Keratinocyte (primary cell): Measurements from ENCODE around the gene TENT4A. TPM values are rescaled to one million over a fixed set of nuclear protein-coding genes. Genes with fewer than 3 reads are reported as not detected.

Experiments used
- DNase-seq: peaks from one replicate; pipeline ENCODE4 v3.0.0-alpha.2; 2011; ENCODE audit warnings: low read depth, missing footprints, low spot score
- FAIRE-seq: peaks from 2 replicates; lab custom pipeline; 2011; peaks lifted over from hg19 to GRCh38; lab: Jason Lieb, UNC
- H2AFZ ChIP-seq: 2 replicates; pipeline ENCODE4 v1.6.0; 2012; ENCODE audit warnings: low read length, control low read depth, inconsistent platforms; ENCODE audit not compliant: control insufficient read depth
- H3K27ac ChIP-seq: 2 replicates; pipeline ENCODE4 v1.5.1; 2011; ENCODE audit warnings: low read length; ENCODE audit not compliant: control insufficient read depth, insufficient read depth
- H3K27me3 ChIP-seq: 3 replicates; pipeline ENCODE4 v1.6.0; 2011; ENCODE audit warnings: low read length; ENCODE audit not compliant: control insufficient read depth, insufficient read depth; ENCODE audit errors: extremely low read depth
- H3K36me3 ChIP-seq, 2 experiments: 2 replicates in 1 of 2; 3 replicates in 1 of 2; pipeline ENCODE4 v1.5.1; 2011; ENCODE audit warnings: low read length in 2 of 2, mild to moderate bottlenecking in 1 of 2; ENCODE audit not compliant: control insufficient read depth in 2 of 2, insufficient read depth in 2 of 2; ENCODE audit errors: extremely low read depth in 1 of 2
- H3K4me1 ChIP-seq: 3 replicates; pipeline ENCODE4 v1.5.1; 2011; ENCODE audit warnings: low read length; ENCODE audit not compliant: control insufficient read depth, insufficient read depth; ENCODE audit errors: extremely low read depth
- H3K4me2 ChIP-seq: 3 replicates; pipeline ENCODE4 v1.6.0; 2011; ENCODE audit warnings: low read depth, low read length; ENCODE audit not compliant: control insufficient read depth, insufficient read depth; ENCODE audit errors: extremely low read depth
- H3K4me3 ChIP-seq, 3 experiments: fragments of 200-600 bp in 1 of 3; sonication (generic) in 1 of 3; 2 replicates in 2 of 3; 3 replicates in 1 of 3; pipeline ENCODE4 v1.5.1; 2011 to 2016; ENCODE audit warnings: low read length in 3 of 3, mild to moderate bottlenecking in 3 of 3, control low read depth in 2 of 3, inconsistent platforms in 1 of 3, low read depth in 1 of 3, mixed read lengths in 1 of 3, mixed run types in 1 of 3, moderate library complexity in 1 of 3; ENCODE audit not compliant: control insufficient read depth in 2 of 3, insufficient read depth in 2 of 3; ENCODE audit errors: extremely low read depth in 1 of 3
- H3K79me2 ChIP-seq: 2 replicates; pipeline ENCODE4 v1.6.0; 2012; ENCODE audit warnings: low read length; ENCODE audit not compliant: control insufficient read depth, insufficient read depth
- H3K9ac ChIP-seq: 3 replicates; pipeline ENCODE4 v1.6.0; 2011; ENCODE audit warnings: low read length; ENCODE audit not compliant: control insufficient read depth, insufficient read depth; ENCODE audit errors: extremely low read depth
- H3K9me1 ChIP-seq: 3 replicates; pipeline ENCODE4 v1.6.0; 2011; ENCODE audit warnings: low read length; ENCODE audit not compliant: control insufficient read depth, insufficient read depth; ENCODE audit errors: extremely low read depth
- H3K9me3 ChIP-seq: 2 replicates; pipeline ENCODE4 v1.5.1; 2012; ENCODE audit warnings: low read depth, low read length; ENCODE audit not compliant: control insufficient read depth
- H4K20me1 ChIP-seq: 3 replicates; pipeline ENCODE4 v1.6.0; 2011; ENCODE audit warnings: low read length; ENCODE audit not compliant: control insufficient read depth, insufficient read depth; ENCODE audit errors: extremely low read depth
- EZH2 ChIP-seq: IDR thresholded peaks from one replicate; pipeline ENCODE4 v1.6.1; 2012; ENCODE audit warnings: inconsistent platforms, mild to moderate bottlenecking, low read length, moderate library complexity
- dilution Hi-C: fragments of 300-500 bp; cut with MboI; formaldehyde crosslinking; loops from one replicate; pipeline ENCODE4 v1.7.0; 2020; ENCODE audit warnings: low sequenced_read_pairs; ENCODE audit not compliant: extremely low pct_ligation_motif_present
- polyA plus RNA-seq, 5 experiments: library from polyadenylated mRNA; depleted of rRNA in 3 of 5; stranded (reverse) in 3 of 5; stranded (forward) in 1 of 5; unstranded in 1 of 5; fragments of >200 nt; gene quantifications; 1 replicate in 1 of 5; 2 replicates in 3 of 5; 3 replicates in 1 of 5; pipeline versions ENCODE4 v1.2.1 to v1.2.3, GENCODE V29; 2011 to 2012; ENCODE audit warnings: missing spikeins in 2 of 5, low read depth in 1 of 5, low replicate concordance in 1 of 5
- TF ChIP-seq, protein P1 (sequence below), 3 experiments: IDR thresholded peaks in 1 of 3; conservative IDR thresholded peaks in 1 of 3; optimal IDR thresholded peaks in 1 of 3; 2 replicates in 2 of 3; 3 replicates in 1 of 3; pipeline versions ENCODE3 to v1.5.1; 2011; ENCODE audit warnings: low read length in 3 of 3, mild to moderate bottlenecking in 3 of 3, moderate library complexity in 2 of 3, control low read depth in 1 of 3, inconsistent platforms in 1 of 3; ENCODE audit not compliant: insufficient read depth in 2 of 3; ENCODE audit errors: extremely low read depth in 1 of 3

TENT4A gene
- polyA plus RNA-seq, 1 donor (not counting 4 experiments of a cell fraction or from before 2014, with no cell fraction given), result 5.9 TPM

DNA sequence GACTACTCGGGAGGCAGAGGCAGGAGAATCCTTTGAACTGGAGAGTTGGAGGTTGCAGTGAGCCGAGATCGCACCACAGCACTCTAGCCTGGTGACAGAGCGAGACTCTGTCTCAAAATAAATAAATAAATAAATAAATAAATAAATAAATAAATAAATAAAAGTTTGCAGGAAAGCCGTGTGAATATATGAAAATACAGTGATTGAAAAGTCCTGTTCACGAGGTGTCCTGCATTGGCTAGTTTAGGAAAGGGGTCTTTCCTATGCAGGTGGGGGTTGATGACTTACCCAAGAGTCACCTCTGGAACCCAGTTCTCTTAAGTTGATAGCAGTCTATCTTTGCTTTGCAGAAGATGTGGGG is 7.3 kb downstream of the TENT4A start:
- Histone ChIP-seq H3K4me3 (no peak overlapping the region), H3K27ac (no peak overlapping the region), H3K79me2 (peaks cover 98% of the 10 kb centered on the region), H3K9ac (no peak overlapping the region), H3K36me3 (peaks cover 4 to 19% of the 10 kb centered on the region in 2 experiments), H3K4me1 (peaks cover 9% of the 10 kb centered on the region), H4K20me1 (peaks cover 39% of the 10 kb centered on the region), H3K9me1 (peaks cover 7% of the 10 kb centered on the region), H3K9me3 (no peaks in the 10 kb centered on the region), H3K27me3 (no peaks in the 10 kb centered on the region), H3K4me2 (no peak overlapping the region), H2AFZ (no peak overlapping the region)
- FAIRE-seq (no peak), DNase-seq (no peak)
- no peak for TF ChIP-seq EZH2
- TF ChIP-seq, protein P1, sequence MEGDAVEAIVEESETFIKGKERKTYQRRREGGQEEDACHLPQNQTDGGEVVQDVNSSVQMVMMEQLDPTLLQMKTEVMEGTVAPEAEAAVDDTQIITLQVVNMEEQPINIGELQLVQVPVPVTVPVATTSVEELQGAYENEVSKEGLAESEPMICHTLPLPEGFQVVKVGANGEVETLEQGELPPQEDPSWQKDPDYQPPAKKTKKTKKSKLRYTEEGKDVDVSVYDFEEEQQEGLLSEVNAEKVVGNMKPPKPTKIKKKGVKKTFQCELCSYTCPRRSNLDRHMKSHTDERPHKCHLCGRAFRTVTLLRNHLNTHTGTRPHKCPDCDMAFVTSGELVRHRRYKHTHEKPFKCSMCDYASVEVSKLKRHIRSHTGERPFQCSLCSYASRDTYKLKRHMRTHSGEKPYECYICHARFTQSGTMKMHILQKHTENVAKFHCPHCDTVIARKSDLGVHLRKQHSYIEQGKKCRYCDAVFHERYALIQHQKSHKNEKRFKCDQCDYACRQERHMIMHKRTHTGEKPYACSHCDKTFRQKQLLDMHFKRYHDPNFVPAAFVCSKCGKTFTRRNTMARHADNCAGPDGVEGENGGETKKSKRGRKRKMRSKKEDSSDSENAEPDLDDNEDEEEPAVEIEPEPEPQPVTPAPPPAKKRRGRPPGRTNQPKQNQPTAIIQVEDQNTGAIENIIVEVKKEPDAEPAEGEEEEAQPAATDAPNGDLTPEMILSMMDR (optimal IDR thresholded peaks at IDR 0.05 in 1 of 3, IDR thresholded peaks at IDR 0.05 in 1 of 3, conservative IDR thresholded peaks at IDR 0.05 in 1 of 3; ENCODE audit: extremely low read depth in 1 of 3, insufficient read depth in 2 of 3, low read length in 3 of 3), result no peak
- dilution Hi-C loops, result no loop called here

DNA sequence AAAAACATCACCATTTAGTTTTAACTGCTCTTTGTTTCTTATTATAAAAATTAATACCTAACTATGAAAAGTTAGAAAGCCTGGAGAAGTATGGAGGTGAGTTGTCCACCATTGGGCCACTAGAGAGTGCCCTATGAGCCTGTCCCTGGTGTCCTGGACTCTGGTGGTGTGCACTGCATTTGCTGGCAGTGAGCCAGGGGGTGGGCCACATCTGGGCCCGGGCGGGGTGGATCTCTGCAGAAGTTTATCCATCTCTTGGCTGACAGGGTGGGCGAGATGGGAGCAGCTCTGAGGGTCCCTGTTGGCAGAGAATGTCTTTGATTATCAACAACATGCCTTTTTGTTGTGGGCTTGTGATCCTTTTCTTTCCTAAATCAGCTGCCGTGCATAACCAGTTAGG is 8.2 kb downstream of the TENT4A start:
- TF ChIP-seq EZH2, result no peak
- TF ChIP-seq, protein P1 (optimal IDR thresholded peaks at IDR 0.05 in 1 of 3, IDR thresholded peaks at IDR 0.05 in 1 of 3, conservative IDR thresholded peaks at IDR 0.05 in 1 of 3; ENCODE audit: extremely low read depth in 1 of 3, insufficient read depth in 2 of 3, low read length in 3 of 3), result no peak
- dilution Hi-C loops, result no loop called here
- no peak overlapping the region for H2AFZ ChIP-seq
- H3K79me2 ChIP-seq, result peaks cover 98% of the 10 kb centered on the region
- DNase-seq (no peak), FAIRE-seq (no peak)
- H3K4me1 ChIP-seq, result peaks cover 3% of the 10 kb centered on the region
- H3K9ac ChIP-seq, result no peak overlapping the region
- no peak overlapping the region for H3K4me3 ChIP-seq
- H3K36me3 ChIP-seq, result peaks cover 4 to 20% of the 10 kb centered on the region in 2 experiments
- H3K27me3 ChIP-seq, result no peaks in the 10 kb centered on the region
- peaks cover 4% of the 10 kb centered on the region for H3K9me1 ChIP-seq
- H3K9me3 ChIP-seq, result no peaks in the 10 kb centered on the region
- H4K20me1 ChIP-seq, result peaks cover 35% of the 10 kb centered on the region
- no peak overlapping the region for H3K27ac ChIP-seq
- H3K4me2 ChIP-seq, result no peak overlapping the region
